Vagina (tissue), 2 donors: ENCODE results near the gene ZNF518A. TPM values are rescaled to one million over a fixed set of nuclear protein-coding genes. Genes with fewer than 3 reads are reported as not detected.
"Not testable (repeated sequence)": the region's sequence is repeated elsewhere in the genome, so short reads cannot be mapped to it uniquely, and the experiment has no call there.

ENCODE experiments used
- DNase-seq, 2 donors: peaks; one replicate each; pipeline ENCODE4 v3.0.0-alpha.2; 2017; ENCODE audit errors: extremely low spot score in 2 of 2
- H3K27ac ChIP-seq: fragments of 200-600 bp; sonication (generic); one replicate; pipeline ENCODE4 v1.5.1; 2019
- H3K27me3 ChIP-seq: fragments of 200-600 bp; sonication (generic); one replicate; pipeline ENCODE4 v1.5.1; 2019
- H3K36me3 ChIP-seq, 2 donors: fragments of 200-600 bp; sonication (generic); one replicate each; pipeline ENCODE4 v1.5.1; 2017 to 2019
- H3K4me1 ChIP-seq: fragments of 200-600 bp; sonication (generic); one replicate; pipeline ENCODE4 v1.5.1; 2019
- H3K4me3 ChIP-seq, 2 donors: fragments of 200-600 bp; sonication (generic); 1 replicate in 1 of 2; 2 replicates in 1 of 2; pipeline ENCODE4 v1.5.1; 2016 to 2019
- H3K9me3 ChIP-seq: fragments of 200-600 bp; sonication (generic); one replicate; pipeline ENCODE4 v1.5.1; 2019
- POLR2A ChIP-seq, 2 donors: fragments of 450-650 bp; IDR thresholded peaks; one replicate each; pipeline ENCODE4 v1.6.1; 2017; ENCODE audit warnings: antibody characterized with exemption in 2 of 2, mild to moderate bottlenecking in 2 of 2, moderate library complexity in 2 of 2
- POLR2AphosphoS5 ChIP-seq, 2 donors: sonication (generic); formaldehyde crosslinking; IDR thresholded peaks; one replicate each; pipeline ENCODE4 v1.9.0; 2017; ENCODE audit warnings: antibody characterized with exemption in 2 of 2, mild to moderate bottlenecking in 2 of 2, low read depth in 1 of 2; ENCODE audit not compliant: insufficient read depth in 1 of 2
- intact Hi-C: fragments of 100-400 bp; cut with DNase I; formaldehyde crosslinking; loops from one replicate; pipeline ENCODE4 v1.15.1; 2023
- total RNA-seq: library from RNA; depleted of rRNA; stranded (reverse); fragments of >200 nt; gene quantifications from one replicate; pipeline ENCODE4 v1.2.3, GENCODE V29; 2016
- TF ChIP-seq, protein P1 (sequence below), 3 experiments: fragments of 450-650 bp in 2 of 3; fragments of 200-600 bp in 1 of 3; sonication (generic) in 1 of 3; IDR thresholded peaks; one replicate each; pipeline ENCODE4 v1.5.1; 2017 to 2019; ENCODE audit warnings: antibody characterized with exemption in 3 of 3, mild to moderate bottlenecking in 2 of 3, moderate library complexity in 2 of 3

The ZNF518A gene
- total RNA-seq, 1 donor from 2014 or later: 12.5 TPM

DNA sequence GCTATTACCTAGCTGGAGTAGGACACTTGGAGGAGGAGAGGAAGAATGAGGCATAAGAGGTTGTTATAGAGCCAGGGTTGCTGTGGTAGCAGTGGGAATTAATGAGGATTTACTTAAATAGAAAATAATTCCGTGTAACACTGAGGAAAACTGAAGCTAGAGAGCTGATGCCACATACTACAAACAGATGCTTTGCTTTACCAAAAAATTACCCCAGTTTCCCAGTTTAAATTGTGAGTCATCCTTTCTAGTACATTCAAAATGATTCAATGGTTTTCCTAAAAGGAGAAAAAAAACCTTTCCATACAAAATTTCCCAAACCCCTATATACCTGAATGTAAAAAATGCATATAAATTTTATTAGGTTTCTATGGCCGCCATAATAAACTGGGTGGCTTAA is 58.3 kb downstream of the ZNF518A start:
- no peaks in the 10 kb centered on the region for H3K27me3 ChIP-seq
- TF ChIP-seq POLR2A (IDR thresholded peaks at IDR 0.05) (no peak), POLR2AphosphoS5 (IDR thresholded peaks at IDR 0.05; ENCODE audit: insufficient read depth in 1 of 2, low read depth in 1 of 2) (no peak)
- TF ChIP-seq, protein P1, sequence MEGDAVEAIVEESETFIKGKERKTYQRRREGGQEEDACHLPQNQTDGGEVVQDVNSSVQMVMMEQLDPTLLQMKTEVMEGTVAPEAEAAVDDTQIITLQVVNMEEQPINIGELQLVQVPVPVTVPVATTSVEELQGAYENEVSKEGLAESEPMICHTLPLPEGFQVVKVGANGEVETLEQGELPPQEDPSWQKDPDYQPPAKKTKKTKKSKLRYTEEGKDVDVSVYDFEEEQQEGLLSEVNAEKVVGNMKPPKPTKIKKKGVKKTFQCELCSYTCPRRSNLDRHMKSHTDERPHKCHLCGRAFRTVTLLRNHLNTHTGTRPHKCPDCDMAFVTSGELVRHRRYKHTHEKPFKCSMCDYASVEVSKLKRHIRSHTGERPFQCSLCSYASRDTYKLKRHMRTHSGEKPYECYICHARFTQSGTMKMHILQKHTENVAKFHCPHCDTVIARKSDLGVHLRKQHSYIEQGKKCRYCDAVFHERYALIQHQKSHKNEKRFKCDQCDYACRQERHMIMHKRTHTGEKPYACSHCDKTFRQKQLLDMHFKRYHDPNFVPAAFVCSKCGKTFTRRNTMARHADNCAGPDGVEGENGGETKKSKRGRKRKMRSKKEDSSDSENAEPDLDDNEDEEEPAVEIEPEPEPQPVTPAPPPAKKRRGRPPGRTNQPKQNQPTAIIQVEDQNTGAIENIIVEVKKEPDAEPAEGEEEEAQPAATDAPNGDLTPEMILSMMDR (IDR thresholded peaks at IDR 0.05): no peak
- no peaks in the 10 kb centered on the region for H3K36me3 ChIP-seq
- no peak overlapping the region for H3K4me3 ChIP-seq
- intact Hi-C loops: no loop called here
- no peak for DNase-seq
- H3K4me1 ChIP-seq: no peaks in the 10 kb centered on the region
- no peak overlapping the region for H3K27ac ChIP-seq
- H3K9me3 ChIP-seq: no peaks in the 10 kb centered on the region

DNA sequence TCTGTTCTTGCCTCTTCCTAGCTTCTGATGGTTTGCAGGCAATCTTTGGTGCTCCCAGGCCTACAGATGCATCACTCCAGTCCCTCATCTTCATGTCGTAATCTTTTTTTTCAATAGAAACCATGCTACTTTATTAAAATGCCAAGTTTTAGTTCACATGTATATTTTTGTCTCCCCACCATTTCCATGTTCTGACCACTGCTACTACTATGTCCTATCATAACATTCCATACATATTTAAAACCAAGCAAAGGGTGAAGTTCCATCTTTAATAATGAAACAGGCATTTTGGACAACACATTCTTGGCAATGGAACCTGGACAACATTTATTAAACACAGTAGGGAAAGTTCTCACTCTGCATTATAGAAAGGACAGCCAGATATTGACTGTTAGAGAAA is 58.8 kb downstream of the ZNF518A start:
- Histone ChIP-seq H3K9me3 (no peaks in the 10 kb centered on the region), H3K4me1 (no peaks in the 10 kb centered on the region), H3K36me3 (no peaks in the 10 kb centered on the region), H3K27ac (no peak overlapping the region), H3K4me3 (no peak overlapping the region), H3K27me3 (no peaks in the 10 kb centered on the region)
- intact Hi-C loops: no loop called here
- DNase-seq: no peak
- TF ChIP-seq POLR2A (IDR thresholded peaks at IDR 0.05) (no peak), POLR2AphosphoS5 (IDR thresholded peaks at IDR 0.05; ENCODE audit: insufficient read depth in 1 of 2, low read depth in 1 of 2) (no peak)
- TF ChIP-seq, protein P1 (IDR thresholded peaks at IDR 0.05): no peak

DNA sequence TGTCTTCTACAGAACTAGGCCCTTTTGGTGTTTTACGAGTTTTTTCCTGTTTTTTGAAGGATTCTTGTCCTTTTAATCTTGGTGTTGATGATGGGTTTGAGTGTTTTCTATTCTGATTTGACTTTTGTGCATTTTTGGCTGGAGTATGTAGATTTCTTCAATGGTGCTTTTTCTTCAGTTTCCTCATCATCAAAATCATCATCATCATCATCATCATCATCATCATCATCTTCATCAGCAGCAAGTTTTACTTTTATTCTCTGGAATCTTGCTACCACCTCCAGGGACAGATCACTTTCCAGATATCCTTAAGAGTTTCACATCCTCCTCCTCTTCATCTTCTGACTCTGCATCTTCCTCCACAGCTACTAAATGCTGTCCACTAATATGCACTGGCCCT is 59.4 kb downstream of the ZNF518A start:
- H3K4me3 ChIP-seq, H3K4me1 ChIP-seq, DNase-seq, H3K27me3 ChIP-seq, H3K9me3 ChIP-seq, intact Hi-C loops, H3K36me3 ChIP-seq, H3K27ac ChIP-seq: not testable (repeated sequence)

DNA sequence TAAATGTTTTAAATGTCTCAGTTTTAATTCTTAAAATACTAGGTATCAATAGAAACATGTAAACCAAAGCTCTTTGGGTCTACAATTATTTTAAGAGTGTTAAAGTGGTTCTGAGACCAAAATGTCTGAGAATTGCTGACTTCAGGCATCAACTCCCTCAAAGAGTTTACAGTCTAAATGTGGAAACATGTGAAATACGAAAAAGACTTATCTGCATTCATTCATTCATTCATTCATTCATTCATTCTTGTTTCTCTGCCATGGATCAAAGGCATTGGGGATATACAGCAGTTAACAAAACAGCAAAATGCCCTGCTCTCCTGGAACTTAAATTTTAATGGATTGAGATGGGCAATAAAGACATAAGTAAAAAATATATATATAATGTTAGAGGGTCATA is 71.4 kb downstream of the ZNF518A start:
- intact Hi-C loops: no loop called here
- TF ChIP-seq, protein P1 (IDR thresholded peaks at IDR 0.05): no peak
- TF ChIP-seq POLR2A (IDR thresholded peaks at IDR 0.05): no peak
- TF ChIP-seq POLR2AphosphoS5 (IDR thresholded peaks at IDR 0.05; ENCODE audit: insufficient read depth in 1 of 2, low read depth in 1 of 2): no peak
- no peaks in the 10 kb centered on the region for H3K36me3 ChIP-seq

DNA sequence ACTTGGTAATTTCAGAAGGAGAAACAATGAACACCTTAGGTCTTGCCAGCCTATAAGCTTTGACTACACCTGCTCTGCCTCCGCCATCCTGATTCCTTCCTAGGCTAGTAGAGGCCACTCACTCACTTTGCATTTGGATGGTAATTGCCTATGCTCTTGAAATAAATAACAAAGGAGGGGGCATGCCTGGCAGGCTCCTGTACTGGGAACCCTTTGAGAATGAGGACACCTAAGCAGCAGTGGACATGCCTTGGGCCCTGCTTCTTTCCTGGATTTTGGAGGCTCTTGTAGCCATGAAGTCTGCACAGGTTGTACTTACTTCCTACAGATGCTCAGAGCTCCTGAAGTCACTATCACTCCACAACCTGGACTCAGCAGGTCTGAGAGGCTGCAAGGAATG is 75.5 kb downstream of the ZNF518A start:
- H3K4me1 ChIP-seq: no peaks in the 10 kb centered on the region
- no peak overlapping the region for H3K4me3 ChIP-seq
- H3K36me3 ChIP-seq: no peaks in the 10 kb centered on the region
- TF ChIP-seq, protein P1 (IDR thresholded peaks at IDR 0.05): no peak
- TF ChIP-seq POLR2AphosphoS5 (IDR thresholded peaks at IDR 0.05; ENCODE audit: insufficient read depth in 1 of 2, low read depth in 1 of 2): no peak
- TF ChIP-seq POLR2A (IDR thresholded peaks at IDR 0.05): no peak
- no peak for DNase-seq
- no peaks in the 10 kb centered on the region for H3K27me3 ChIP-seq
- no peaks in the 10 kb centered on the region for H3K9me3 ChIP-seq
- no peak overlapping the region for H3K27ac ChIP-seq
- intact Hi-C loops: no loop called here

More for the DNA sequence above, 71.4 kb downstream of the ZNF518A start:
- H3K4me3 ChIP-seq: no peak overlapping the region
- no peak for DNase-seq
- H3K4me1 ChIP-seq: no peaks in the 10 kb centered on the region
- H3K27me3 ChIP-seq: no peaks in the 10 kb centered on the region
- no peak overlapping the region for H3K27ac ChIP-seq
- no peaks in the 10 kb centered on the region for H3K9me3 ChIP-seq

DNA sequence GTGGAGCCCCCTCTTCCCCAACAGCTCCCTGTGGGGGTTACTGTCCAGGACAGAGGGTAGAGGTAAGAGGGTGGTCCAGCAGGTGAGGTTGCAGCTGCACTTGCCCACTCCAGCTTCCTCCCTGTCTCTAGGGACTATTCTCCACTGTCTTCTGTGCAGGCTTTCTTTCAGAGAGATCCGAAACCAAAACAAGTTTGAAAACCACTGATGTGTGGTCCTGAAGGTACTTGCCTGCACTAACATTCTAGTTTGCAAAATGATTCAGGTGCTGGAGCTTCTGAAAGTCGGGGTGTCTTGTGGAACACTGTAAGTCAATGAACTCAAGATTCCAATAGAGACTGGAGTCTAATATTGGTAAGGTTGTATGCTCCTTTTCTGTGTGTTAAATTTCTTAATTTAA is 78.2 kb downstream of the ZNF518A start:
- H3K4me1 ChIP-seq: no peaks in the 10 kb centered on the region
- no peaks in the 10 kb centered on the region for H3K36me3 ChIP-seq
- no peaks in the 10 kb centered on the region for H3K27me3 ChIP-seq
- no peaks in the 10 kb centered on the region for H3K9me3 ChIP-seq
- TF ChIP-seq POLR2AphosphoS5 (IDR thresholded peaks at IDR 0.05; ENCODE audit: insufficient read depth in 1 of 2, low read depth in 1 of 2) (no peak), POLR2A (IDR thresholded peaks at IDR 0.05) (no peak)
- TF ChIP-seq, protein P1 (IDR thresholded peaks at IDR 0.05): no peak
- no peak overlapping the region for H3K27ac ChIP-seq
- intact Hi-C loops: no loop called here
- no peak overlapping the region for H3K4me3 ChIP-seq
- DNase-seq: no peak
